ENCODE measurements around the gene HNRNPA2B1.
"Not testable (repeated sequence)": the region's sequence is repeated elsewhere in the genome, so short reads cannot be mapped to it uniquely, and the experiment has no call there.

Gene HNRNPA2B1

GRCh38 chr7:26184281-26185101 lies 16.1 kb downstream of the HNRNPA2B1 start:
- peak; percentile 37 for DNase-seq

GRCh38 chr7:26183545-26184280 lies 16.8 kb downstream of the HNRNPA2B1 start:
- peak; percentile 38 for DNase-seq

- DNase-seq, result no peak
These were observed 17.8 kb downstream of the HNRNPA2B1 start for GRCh38 chr7:26182706-26183105.

- peak; percentile 26 for DNase-seq
These were observed 18.3 kb downstream of the HNRNPA2B1 start for GRCh38 chr7:26182283-26182682.

- DNase-seq, result peak; percentile 20
These were observed 18.9 kb downstream of the HNRNPA2B1 start for GRCh38 chr7:26181474-26182227.

- peak; percentile 85 for DNase-seq
These were observed 19.8 kb downstream of the HNRNPA2B1 start for GRCh38 chr7:26180792-26181198.

- DNase-seq, result no peak
These were observed 20.6 kb downstream of the HNRNPA2B1 start for GRCh38 chr7:26179826-26180497.

GRCh38 chr7:26179422-26179821 lies 21.1 kb downstream of the HNRNPA2B1 start:
- DNase-seq, result no peak

GRCh38 chr7:26178272-26178960 lies 22.1 kb downstream of the HNRNPA2B1 start:
- DNase-seq, result no peak

GRCh38 chr7:26177269-26177668 lies 23.3 kb downstream of the HNRNPA2B1 start:
- not testable (repeated sequence) for DNase-seq

- DNase-seq, result not testable (repeated sequence)
These were observed 23.9 kb downstream of the HNRNPA2B1 start for GRCh38 chr7:26176696-26177095.

GRCh38 chr7:26175903-26176302 lies 24.6 kb downstream of the HNRNPA2B1 start:
- not testable (repeated sequence) for DNase-seq

- no peak for DNase-seq
These were observed 28.5 kb downstream of the HNRNPA2B1 start for GRCh38 chr7:26172048-26172447.

- no peak for DNase-seq
These were observed 28.9 kb downstream of the HNRNPA2B1 start for GRCh38 chr7:26171601-26172000.

GRCh38 chr7:26170663-26171062 lies 29.9 kb downstream of the HNRNPA2B1 start:
- no peak for DNase-seq

- no peak for DNase-seq
These were observed 31.3 kb downstream of the HNRNPA2B1 start for GRCh38 chr7:26169271-26169670.

- DNase-seq, result no peak
These were observed 32.0 kb downstream of the HNRNPA2B1 start for GRCh38 chr7:26168458-26169023.

GRCh38 chr7:26167303-26167934 lies 33.1 kb downstream of the HNRNPA2B1 start:
- DNase-seq, result no peak

GRCh38 chr7:26166684-26167266 lies 33.8 kb downstream of the HNRNPA2B1 start:
- DNase-seq, result no peak

GRCh38 chr7:26165950-26166683 lies 34.4 kb downstream of the HNRNPA2B1 start:
- DNase-seq, result no peak

Data from OCI-M1 (cell line).